G401 (cell line): ENCODE data around the gene PTH1R. TPM values are rescaled to one million over a fixed set of nuclear protein-coding genes. Genes with fewer than 3 reads are reported as not detected.

ENCODE experiments used
- DNase-seq: peaks from one replicate; pipeline ENCODE4 v3.0.0-alpha.2; 2015; ENCODE audit warnings: low spot score
- in situ Hi-C: cut with HindIII; loops from 2 replicates; pipeline ENCODE4 v1.10.0; 2016; ENCODE audit warnings: low sequenced_read_pairs, mixed read lengths
- total RNA-seq: library from RNA; depleted of rRNA; stranded (reverse); fragments of >200 nt; shearing (Covaris generic); gene quantifications from 2 replicates; pipeline ENCODE4 v1.2.3, GENCODE V29; 2014

The PTH1R gene
- total RNA-seq, 1 experiment from 2014 or later: 14.8 TPM

DNA sequence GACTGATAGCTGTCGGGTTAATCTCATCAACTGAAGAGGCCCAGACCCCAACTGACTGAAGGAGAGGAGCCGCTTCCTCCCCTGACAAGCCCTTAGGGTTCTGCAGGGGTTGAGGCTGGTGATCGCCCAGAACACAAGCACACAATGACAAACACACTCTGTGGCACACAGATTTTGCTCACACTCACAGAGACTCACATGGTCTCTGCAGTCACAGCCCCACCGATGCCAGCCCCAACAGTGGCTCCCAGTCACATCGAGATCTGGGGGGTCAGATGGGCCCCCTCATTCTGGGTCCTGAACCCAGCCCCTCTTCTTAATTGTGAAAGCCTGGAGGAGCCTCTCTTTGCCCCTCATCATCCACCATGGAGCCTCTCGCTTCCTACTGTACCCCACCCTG, 16.7 kb downstream of the PTH1R start:
- DNase-seq: no peak
- in situ Hi-C loops: no loop called here

DNA sequence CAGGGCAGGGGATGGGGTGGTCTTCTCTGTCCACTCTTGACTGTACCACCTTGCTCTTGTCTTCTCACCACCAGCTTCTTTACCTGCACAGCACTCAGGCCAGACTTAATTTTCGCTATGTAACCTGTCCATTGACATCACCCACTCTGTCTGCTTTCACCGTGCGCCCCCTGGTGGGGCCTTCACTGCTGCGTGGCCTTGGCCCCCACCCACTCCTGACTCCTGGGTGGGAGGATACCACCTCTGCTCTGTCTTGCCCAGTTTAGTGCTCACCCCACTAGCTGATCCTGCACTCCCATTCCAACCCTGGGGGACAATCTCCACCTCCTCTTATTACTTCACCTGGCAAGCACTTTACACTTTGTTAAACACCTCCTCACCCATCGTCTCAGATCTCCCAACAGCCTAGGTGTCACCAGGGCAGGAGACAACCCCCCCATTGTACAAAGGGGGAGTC, 17.7 kb downstream of the PTH1R start:
- DNase-seq: peak; percentile 36
- in situ Hi-C loops: no loop called here

DNA sequence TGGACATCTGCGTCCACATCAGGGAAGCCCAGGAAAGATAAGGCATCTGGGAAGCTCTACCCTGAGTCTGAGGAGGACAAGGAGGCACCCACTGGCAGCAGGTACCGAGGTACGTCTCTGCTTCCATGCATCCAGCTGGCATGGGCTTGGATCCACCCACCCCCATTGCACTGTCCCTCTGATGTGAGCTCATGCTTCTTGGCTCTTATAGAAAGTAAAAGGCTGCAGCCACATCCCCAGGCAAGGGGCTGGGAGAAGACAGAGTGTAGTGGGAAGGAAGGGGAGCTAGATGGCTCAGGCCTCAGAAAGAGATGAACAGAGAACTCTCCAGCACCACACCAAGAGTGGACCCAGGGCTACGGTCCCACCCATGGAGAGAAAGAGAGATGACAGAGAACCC, 18.2 kb downstream of the PTH1R start:
- in situ Hi-C loops: no loop called here
- no peak for DNase-seq

DNA sequence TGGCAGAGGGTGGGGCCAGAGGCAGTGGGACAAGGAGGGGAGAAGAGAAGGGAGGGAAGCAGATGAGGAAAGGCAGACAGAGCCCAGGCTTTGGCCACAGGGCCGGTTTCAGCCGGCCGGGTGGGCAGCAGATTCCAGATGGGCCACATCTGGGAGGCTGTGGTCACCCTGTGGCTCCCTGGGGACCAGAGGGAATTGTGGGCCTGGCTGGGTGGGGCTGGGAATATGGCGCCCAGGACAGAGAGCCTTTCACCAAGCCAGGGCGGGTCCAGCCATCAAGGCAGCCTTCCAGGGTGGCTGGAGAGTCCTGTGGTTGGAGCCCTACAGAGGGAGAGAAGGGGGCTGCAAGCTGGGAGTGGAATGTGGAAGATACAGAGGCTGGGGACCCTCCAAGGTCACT, 18.9 kb downstream of the PTH1R start:
- no peak for DNase-seq
- in situ Hi-C loops: no loop called here

DNA sequence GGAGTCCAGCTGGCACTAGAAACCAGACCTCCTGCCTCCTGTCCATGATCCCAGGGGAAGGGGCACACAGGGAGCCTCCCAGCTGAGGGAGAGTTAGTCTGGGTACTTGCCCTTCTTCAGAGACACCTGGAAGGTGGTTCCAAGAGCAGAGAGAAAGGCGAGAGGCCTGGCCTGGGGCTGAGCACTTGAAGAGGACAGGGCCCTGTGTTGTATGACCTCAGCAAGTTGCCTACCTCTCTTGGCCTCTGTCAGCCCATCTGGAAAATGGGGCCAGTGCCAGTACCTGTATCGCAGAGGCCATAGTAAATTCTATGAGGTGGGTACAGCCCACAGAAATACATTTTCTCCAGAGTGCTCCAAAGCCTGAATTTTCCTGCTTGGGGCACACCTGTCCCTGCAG, 19.5 kb downstream of the PTH1R start:
- no peak for DNase-seq
- in situ Hi-C loops: no loop called here

DNA sequence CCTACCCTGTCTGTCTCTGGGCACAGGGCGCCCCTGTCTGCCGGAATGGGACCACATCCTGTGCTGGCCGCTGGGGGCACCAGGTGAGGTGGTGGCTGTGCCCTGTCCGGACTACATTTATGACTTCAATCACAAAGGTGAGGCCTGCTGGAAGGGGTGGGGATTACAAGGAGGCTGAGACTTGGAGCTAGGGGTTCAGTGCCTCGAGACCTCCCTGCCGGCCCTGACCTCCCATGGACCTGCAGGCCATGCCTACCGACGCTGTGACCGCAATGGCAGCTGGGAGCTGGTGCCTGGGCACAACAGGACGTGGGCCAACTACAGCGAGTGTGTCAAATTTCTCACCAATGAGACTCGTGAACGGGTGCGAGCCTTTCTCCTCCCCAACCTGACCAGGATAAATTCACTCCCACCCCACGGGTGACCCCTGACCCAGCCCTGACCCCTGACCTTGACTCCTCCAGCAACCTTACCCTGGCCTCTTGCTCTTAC, 20.4 kb downstream of the PTH1R start:
- no peak for DNase-seq
- in situ Hi-C loops: no loop called here

DNA sequence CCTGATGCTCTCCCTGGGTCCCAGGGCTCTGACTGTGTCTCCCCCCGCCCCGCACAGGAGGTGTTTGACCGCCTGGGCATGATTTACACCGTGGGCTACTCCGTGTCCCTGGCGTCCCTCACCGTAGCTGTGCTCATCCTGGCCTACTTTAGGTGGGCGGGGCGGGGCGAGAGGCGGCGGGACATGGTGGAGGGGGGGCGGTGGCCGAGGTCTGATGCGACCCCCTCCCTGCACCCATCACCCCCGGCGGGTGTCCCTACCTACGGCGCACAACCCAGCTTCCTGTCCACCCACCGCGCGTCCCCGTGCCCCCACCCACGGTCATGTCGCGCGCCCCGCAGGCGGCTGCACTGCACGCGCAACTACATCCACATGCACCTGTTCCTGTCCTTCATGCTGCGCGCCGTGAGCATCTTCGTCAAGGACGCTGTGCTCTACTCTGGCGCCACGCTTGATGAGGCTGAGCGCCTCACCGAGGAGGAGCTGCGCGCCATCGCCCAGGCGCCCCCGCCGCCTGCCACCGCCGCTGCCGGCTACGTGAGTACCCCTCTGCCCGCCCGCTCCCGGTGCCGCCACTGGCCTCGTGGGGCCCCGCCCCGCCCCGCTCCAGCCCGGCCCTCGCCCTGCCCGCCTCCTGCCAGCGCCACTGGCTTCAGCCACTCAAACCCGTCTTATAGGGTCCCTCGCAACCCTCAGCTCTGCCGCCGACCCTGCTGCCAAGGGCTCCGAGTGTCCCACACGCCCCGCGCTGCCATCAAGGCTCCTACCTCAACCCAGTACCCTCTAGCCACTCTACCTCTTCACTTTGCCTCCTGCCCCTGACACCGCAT, 21.0 kb downstream of the PTH1R start:
- in situ Hi-C loops: no loop called here

DNA sequence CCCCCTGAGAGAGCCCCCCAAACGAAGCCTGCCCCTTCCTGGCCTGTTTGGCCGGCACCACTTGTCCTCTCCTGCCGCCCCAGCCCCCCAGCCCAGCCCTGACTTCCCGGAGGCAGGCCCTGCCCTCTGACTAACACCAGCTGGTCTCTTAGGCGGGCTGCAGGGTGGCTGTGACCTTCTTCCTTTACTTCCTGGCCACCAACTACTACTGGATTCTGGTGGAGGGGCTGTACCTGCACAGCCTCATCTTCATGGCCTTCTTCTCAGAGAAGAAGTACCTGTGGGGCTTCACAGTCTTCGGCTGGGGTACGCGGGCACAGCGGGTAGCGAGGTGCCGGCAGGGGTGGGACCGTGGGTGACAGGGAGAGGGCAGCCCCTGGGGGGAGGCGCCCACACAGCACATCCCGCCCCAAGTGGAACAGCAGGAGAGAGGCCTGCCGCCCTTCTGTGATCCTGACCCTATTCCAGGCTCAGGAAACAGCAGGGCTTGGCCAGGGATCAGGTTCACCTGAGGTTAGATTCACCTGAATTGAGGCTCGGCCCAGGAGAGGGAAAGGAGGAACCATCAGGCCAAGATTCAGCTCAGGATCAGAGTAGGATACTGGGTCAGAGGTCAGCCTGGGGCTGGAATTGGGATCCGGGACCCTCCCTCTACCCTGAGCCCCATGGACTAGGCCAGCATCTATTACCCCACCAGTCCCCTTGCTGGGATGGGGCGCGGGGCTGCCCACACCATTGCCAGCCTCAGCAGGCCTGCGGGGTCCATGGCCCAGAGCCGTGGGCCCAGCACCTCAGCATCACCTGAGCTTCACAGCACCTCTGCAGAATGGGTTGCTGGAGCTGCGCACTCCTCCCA, 21.9 kb downstream of the PTH1R start:
- DNase-seq: no peak
- in situ Hi-C loops: no loop called here

More for the DNA sequence above, 21.0 kb downstream of the PTH1R start:
- DNase-seq: peak; percentile 30

DNA sequence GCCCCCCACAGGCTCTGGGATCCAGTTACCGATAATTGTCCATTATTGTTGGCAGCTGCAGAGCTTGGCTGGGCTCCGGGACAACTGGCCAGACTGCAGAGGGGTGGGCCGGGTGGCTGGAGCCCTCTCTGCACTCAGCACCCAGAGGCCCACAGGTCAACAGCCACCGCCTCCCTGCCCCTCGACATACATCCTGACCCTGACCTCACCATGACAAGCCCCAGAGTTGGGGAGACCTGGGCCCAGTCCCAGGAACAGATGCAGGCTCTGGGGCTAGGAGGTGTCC, 22.4 kb downstream of the PTH1R start:
- in situ Hi-C loops: no loop called here

DNA sequence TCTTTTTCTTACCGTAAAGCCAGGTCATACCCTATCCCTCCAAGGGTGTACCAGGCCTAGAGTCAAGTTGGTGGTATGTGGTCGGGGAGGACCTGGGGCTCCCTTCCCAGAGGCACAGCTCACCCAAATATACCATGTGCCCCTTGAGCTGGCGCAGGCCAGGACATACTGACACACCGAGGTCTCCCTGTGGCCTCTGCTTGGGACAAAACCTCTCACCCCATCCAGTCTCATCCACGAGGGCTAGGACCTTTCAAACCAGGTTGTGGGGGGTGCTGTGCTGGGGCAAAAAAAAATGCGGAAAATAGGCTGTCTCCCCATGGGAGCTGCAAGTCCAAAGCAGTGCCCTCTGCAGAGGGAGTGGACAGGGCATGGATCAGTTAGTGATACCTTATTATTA, 22.8 kb downstream of the PTH1R start:
- no peak for DNase-seq
- in situ Hi-C loops: no loop called here

More for the DNA sequence above, 22.4 kb downstream of the PTH1R start:
- no peak for DNase-seq

DNA sequence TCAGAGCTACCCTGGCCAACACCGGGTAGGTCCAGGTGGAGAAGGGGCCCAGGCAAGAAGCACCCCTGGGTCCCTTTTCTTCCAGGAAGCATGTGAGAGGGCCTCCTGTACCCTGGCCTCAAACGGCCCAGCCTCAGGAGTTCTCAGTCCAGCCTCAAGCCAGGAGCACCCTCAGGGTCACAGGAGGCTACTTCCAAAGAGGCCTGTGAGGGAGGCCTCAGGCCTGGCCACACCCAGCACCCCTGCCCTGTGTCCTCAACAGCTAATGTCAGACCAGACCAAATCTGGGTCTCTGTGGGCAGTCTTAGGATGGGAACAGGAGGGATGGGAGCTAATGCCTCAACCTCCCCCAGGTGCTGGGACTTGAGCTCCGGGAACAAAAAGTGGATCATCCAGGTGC, 23.5 kb downstream of the PTH1R start:
- DNase-seq: no peak
- in situ Hi-C loops: no loop called here

DNA sequence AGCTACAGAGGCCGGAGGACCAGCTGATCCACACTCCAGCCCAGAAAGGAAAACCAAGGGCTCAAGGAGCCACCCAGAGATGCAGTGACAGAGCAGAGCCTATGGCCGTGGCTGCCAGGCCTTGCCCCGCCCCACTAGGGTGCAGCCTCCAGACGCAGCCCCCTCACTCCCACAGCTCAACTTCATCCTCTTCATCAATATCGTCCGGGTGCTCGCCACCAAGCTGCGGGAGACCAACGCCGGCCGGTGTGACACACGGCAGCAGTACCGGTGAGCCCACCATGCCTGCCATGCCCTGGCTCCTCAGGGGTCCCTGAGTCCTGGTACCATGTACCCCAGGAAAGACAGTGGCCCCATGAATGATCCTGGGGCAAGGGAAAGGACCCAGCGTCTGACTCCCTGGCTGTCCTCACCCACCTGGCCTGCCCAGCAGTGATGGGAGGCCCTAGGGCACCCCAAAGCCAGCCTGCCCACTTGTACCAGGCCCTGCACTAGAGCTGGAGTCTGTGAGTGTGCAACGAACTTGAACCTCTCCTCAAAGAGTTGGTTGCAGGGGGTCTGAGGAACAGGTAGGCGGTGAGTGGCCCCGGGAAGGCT, 24.2 kb downstream of the PTH1R start:
- DNase-seq: no peak
- in situ Hi-C loops: no loop called here

DNA sequence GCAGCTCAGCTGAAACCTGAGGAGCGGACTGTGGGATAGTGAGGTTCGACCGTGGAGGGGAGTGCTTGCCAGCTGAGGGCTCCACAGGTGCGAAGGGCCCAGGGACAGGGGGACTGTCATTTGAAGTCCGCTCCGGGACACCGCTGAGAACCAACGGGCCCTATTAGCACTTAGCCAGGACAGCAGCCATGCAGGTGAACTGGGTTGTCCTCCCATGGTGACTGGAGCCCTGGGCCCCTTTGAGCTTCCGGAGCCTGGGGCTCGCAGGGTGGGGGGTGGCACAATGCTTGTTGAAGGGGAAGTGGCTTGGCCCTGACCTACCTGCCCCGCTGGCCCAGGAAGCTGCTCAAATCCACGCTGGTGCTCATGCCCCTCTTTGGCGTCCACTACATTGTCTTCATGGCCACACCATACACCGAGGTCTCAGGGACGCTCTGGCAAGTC, 24.7 kb downstream of the PTH1R start:
- no peak for DNase-seq
- in situ Hi-C loops: no loop called here

DNA sequence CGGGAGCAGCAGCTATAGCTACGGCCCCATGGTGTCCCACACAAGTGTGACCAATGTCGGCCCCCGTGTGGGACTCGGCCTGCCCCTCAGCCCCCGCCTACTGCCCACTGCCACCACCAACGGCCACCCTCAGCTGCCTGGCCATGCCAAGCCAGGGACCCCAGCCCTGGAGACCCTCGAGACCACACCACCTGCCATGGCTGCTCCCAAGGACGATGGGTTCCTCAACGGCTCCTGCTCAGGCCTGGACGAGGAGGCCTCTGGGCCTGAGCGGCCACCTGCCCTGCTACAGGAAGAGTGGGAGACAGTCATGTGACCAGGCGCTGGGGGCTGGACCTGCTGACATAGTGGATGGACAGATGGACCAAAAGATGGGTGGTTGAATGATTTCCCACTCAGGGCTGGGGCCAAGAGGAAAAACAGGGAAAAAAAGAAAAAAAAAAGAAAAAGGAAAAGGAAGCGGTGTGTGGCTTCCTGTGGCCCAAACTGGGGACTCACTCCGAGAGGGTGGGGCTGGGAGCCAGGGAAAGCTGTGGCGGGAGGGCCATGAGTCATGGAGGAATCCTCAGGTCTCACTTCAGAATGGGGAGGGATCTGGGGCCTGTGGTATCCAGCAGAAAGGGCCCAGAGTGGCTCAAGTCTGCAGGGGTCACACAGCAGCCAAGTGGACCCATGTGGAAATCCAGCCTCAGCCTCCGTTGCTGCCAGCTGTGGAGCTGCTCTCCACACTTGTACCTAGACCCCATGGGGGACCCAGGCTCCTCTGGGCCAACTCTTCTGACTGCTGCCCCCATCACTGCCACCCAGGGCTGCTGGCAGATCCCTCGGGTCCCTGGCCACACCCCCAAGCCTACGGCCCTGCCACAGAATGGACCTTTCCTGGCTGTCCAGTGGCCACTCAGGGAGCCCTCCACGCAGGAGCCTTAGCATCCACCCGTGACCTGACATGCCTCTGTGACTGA, 26.1 kb downstream of the PTH1R start:
- in situ Hi-C loops: no loop called here
- no peak for DNase-seq

DNA sequence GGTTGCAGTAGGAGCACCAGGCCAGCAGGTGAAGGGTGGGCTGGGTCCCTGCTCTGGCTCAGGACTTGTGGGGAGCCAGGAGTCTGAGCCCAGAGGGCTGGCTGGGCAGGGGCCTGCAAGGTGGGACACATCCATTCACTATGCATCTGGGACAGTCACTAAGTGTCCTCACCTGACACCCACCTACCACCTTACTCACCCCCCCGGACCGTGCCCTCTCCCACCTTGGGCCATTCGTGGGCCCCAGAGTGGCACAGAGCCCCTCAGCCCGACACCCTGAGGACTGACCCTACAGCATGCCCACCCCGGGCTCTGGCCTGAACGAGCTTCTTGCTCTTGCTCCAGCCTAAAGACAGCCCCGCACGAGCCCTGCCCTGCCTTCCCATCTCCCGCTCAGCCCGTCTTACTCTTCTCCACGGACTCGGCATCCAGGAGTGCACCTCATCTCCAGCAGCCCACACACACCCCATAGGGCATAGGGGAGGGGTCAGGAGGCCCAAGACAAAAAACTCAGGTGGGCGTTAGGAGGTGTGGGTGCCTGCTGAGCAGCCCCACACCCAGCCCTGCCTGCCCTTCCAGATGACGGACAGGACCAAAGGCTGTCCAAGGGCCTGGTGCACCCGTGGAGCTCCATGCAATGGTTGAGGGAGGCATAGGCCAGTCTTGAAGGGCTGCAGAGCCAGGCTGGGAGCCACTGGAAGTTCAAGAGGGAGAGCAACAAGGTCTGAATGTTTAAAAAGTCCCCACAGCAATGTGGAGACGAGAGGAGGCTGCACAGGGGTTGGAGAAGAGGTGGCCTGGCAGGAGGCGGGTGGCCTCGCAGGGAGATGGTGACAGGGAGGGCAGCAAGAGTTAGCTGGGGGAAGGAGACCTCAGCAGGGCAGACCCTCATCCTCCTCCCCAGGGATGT, 27.0 kb downstream of the PTH1R start:
- no peak for DNase-seq
- in situ Hi-C loops: no loop called here

DNA sequence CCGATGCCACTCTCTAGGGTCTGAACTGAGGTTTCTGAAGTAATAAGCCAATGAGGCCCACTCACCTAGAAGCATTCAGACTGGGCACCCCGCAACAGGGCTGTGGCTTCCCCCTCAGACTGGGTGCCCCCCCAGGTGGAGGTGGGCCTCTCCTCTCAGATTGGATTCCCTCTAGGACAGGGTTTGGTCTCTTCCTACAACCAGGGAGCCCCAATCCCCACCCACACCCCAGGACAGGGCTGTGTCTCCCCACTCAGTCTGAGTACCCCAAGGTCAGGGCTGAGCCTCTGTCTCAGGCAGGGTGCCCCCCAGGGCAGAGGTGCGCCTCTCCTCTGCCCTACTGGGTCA, 27.7 kb downstream of the PTH1R start:
- in situ Hi-C loops: no loop called here
- no peak for DNase-seq

DNA sequence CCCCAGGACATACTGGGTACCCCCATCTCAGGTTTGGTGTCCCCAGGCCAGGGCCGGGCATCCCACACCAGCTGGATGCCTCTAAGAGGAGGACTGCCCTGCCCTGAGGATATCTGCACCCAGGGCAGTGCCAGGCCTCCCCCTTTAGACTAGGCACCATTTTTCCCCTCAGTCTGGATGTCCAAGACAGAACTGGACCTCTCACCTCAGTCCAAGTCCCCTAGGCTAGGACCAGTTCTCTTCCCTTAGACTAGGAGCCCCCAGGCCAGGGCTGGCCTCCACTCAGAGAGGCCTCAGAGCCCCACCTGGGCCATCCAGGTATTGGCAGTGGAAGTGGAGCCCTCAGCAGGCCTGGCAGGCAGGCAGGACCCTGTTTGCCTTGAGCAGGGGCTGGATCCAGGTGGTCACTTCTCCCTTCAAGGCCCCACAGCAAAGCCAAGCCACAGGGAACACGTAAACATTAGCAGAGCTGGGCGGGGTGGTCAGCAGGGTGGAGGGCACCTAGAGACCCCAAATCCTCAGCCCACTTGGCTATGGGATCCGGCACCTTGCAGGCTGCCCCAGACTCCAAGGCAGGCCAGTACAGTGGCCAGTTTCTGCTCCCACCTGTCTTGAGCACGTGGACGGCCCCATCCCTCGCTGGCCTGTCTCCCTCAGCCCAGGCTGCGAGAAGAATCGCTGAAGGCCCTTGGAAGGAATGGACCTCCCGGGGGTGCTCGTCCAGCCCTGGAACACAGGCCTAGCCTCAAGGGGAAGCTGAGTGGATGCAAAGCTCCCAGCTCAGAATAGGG, 28.3 kb downstream of the PTH1R start:
- no peak for DNase-seq
- in situ Hi-C loops: no loop called here
